Measurements from ENCODE around the gene E2F4.

GRCh38 chr16:67230809-67231660 is 39.1 kb downstream of the E2F4 start:
- TF ChIP-seq SMAD1 (IDR thresholded peaks at IDR 0.05; ENCODE audit: low read depth, low read length, partially characterized antibody) (no peak), CTCF (IDR thresholded peaks at IDR 0.05 in 2 of 3, conservative IDR thresholded peaks at IDR 0.05 in 1 of 3; ENCODE audit: insufficient read depth in 2 of 3, low read depth in 1 of 3, low read length in 3 of 3) (no peak), TSC22D4 (tag; IDR thresholded peaks at IDR 0.05) (no peak), ZNF449 (CRISPR knock-in tag; IDR thresholded peaks at IDR 0.05) (no peak), CHD7 (IDR thresholded peaks at IDR 0.05; ENCODE audit: low read depth, low read length) (no peak), TBP (optimal IDR thresholded peaks at IDR 0.05; ENCODE audit: low read depth, low read length) (no peak), NR2C2 (CRISPR knock-in tag; IDR thresholded peaks at IDR 0.05) (no peak), NR2C2 (tag; IDR thresholded peaks at IDR 0.05) (no peak), USF2 (CRISPR knock-in tag; IDR thresholded peaks at IDR 0.05) (no peak)
